Smooth muscle cell (in vitro differentiated cells): ENCODE results near the gene OXCT1. TPM values are rescaled to one million over a fixed set of nuclear protein-coding genes. Genes with fewer than 3 reads are reported as not detected.

Experiments
- DNase-seq: peaks from one replicate; lab custom pipeline; 2025; ENCODE audit not compliant: unreplicated experiment; lab: John Stamatoyannopoulos, UW
- H2AFZ ChIP-seq: fragments of 200-600 bp; sonication (generic); 2 replicates; pipeline ENCODE4 v1.6.0; 2016; ENCODE audit warnings: antibody characterized with exemption, low read depth, mild to moderate bottlenecking
- H3F3A ChIP-seq: fragments of 200-600 bp; sonication (generic); 2 replicates; pipeline ENCODE4 v1.6.0; 2017; ENCODE audit warnings: antibody characterized with exemption, low read depth
- H3K27ac ChIP-seq: fragments of 200-600 bp; sonication (generic); 2 replicates; pipeline ENCODE4 v1.5.1; 2016; ENCODE audit warnings: low read depth, mild to moderate bottlenecking
- H3K27me3 ChIP-seq: fragments of 200-600 bp; sonication (generic); 2 replicates; pipeline ENCODE4 v1.6.1; 2016; ENCODE audit warnings: low read depth, mild to moderate bottlenecking
- H3K36me3 ChIP-seq: fragments of 200-600 bp; sonication (generic); 2 replicates; pipeline ENCODE4 v1.5.1; 2016; ENCODE audit warnings: low read depth
- H3K4me1 ChIP-seq: fragments of 200-600 bp; sonication (generic); 2 replicates; pipeline ENCODE4 v1.5.1; 2016; ENCODE audit warnings: low read depth
- H3K4me2 ChIP-seq: fragments of 200-600 bp; sonication (generic); 2 replicates; pipeline ENCODE4 v1.6.0; 2016; ENCODE audit warnings: mild to moderate bottlenecking
- H3K4me3 ChIP-seq: fragments of 200-600 bp; sonication (generic); 2 replicates; pipeline ENCODE4 v1.5.1; 2016; ENCODE audit warnings: mild to moderate bottlenecking
- H3K79me2 ChIP-seq: fragments of 200-600 bp; sonication (generic); 2 replicates; pipeline ENCODE4 v1.6.0; 2016; ENCODE audit warnings: low read depth, mild to moderate bottlenecking
- H3K9ac ChIP-seq: fragments of 200-600 bp; sonication (generic); 2 replicates; pipeline ENCODE4 v1.6.0; 2016; ENCODE audit warnings: low read depth
- H3K9me3 ChIP-seq: fragments of 200-600 bp; sonication (generic); replicated peaks from 2 replicates; pipeline ENCODE4 v1.5.1; 2016; ENCODE audit warnings: low read depth
- H4K20me1 ChIP-seq: fragments of 200-600 bp; sonication (generic); 2 replicates; pipeline ENCODE4 v1.6.0; 2016; ENCODE audit warnings: low read depth
- WGBS: methylation state at CpG from one replicate; pipeline ENCODE4 v1.1.7; 2016; ENCODE audit warnings: low lambda C conversion rate; 5-methylcytosine and 5-hydroxymethylcytosine counted together
- polyA plus RNA-seq: library from polyadenylated mRNA; unstranded; fragments of >200 nt; fragmentation: Nextera tagmentation; extraction: Ambion mirVana; gene quantifications from 2 replicates; pipeline ENCODE4 v1.2.1, GENCODE V29; 2016
- total RNA-seq: library from RNA; depleted of rRNA; stranded (reverse); fragments of >200 nt; gene quantifications from 2 replicates; pipeline ENCODE4 v1.2.3, GENCODE V29; 2014
- TF ChIP-seq, protein P1 (sequence below): fragments of 200-600 bp; sonication (generic); IDR thresholded peaks from 2 replicates; pipeline ENCODE4 v1.5.1; 2017; ENCODE audit warnings: borderline replicate concordance, mild to moderate bottlenecking, antibody characterized with exemption; ENCODE audit not compliant: insufficient read depth, poor library complexity, severe bottlenecking

The OXCT1 gene
- total and polyA plus RNA-seq, 2 experiments from 2014 or later = 10.0 to 16.7 TPM

DNA sequence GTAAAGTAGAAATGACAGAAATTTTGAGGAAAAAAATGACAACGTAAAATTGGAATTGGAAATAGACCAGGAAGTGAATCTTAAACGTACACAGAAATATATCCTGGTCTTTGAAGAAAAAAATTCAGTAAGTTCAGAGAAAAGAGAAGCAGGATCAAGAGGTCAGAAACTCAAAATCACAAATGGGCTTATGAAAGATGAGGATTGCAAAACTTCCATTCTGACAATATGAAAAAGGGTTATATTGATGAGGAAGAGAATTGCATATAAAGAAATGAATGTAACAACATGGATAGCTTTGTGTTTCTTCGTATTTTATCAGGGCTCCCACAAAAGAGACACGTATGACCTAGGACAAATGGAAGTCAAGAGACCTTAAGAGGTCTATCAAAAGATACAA is 58.1 kb downstream of the OXCT1 start:
- TF ChIP-seq, protein P1, sequence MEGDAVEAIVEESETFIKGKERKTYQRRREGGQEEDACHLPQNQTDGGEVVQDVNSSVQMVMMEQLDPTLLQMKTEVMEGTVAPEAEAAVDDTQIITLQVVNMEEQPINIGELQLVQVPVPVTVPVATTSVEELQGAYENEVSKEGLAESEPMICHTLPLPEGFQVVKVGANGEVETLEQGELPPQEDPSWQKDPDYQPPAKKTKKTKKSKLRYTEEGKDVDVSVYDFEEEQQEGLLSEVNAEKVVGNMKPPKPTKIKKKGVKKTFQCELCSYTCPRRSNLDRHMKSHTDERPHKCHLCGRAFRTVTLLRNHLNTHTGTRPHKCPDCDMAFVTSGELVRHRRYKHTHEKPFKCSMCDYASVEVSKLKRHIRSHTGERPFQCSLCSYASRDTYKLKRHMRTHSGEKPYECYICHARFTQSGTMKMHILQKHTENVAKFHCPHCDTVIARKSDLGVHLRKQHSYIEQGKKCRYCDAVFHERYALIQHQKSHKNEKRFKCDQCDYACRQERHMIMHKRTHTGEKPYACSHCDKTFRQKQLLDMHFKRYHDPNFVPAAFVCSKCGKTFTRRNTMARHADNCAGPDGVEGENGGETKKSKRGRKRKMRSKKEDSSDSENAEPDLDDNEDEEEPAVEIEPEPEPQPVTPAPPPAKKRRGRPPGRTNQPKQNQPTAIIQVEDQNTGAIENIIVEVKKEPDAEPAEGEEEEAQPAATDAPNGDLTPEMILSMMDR = no peak
- Histone ChIP-seq H2AFZ (no peak overlapping the region), H4K20me1 (no peaks in the 10 kb centered on the region), H3K27me3 (no peaks in the 10 kb centered on the region), H3K4me1 (peaks cover 6% of the 10 kb centered on the region), H3K4me2 (no peak overlapping the region), H3K9ac (no peak overlapping the region), H3K27ac (no peak overlapping the region), H3K36me3 (no peaks in the 10 kb centered on the region), H3K4me3 (no peak overlapping the region), H3K9me3 (no peaks in the 10 kb centered on the region), H3K79me2 (no peaks in the 10 kb centered on the region), H3F3A (no peaks in the 10 kb centered on the region)
- 95% methylated on average over 4 of the region's 4 CpGs for WGBS
- DNase-seq = no peak

- no peak overlapping the region for H2AFZ ChIP-seq
- H4K20me1 ChIP-seq = no peaks in the 10 kb centered on the region
- no peaks in the 10 kb centered on the region for H3K36me3 ChIP-seq
- no peak for DNase-seq
- TF ChIP-seq, protein P1 = no peak
- no peak overlapping the region for H3K4me2 ChIP-seq
- H3K9me3 ChIP-seq = no peaks in the 10 kb centered on the region
- 83% methylated on average over 1 of the region's 1 CpG for WGBS
- H3K27ac ChIP-seq = no peak overlapping the region
- H3K4me3 ChIP-seq = no peak overlapping the region
- H3K9ac ChIP-seq = no peak overlapping the region
- H3K79me2 ChIP-seq = no peaks in the 10 kb centered on the region
- H3K27me3 ChIP-seq = no peaks in the 10 kb centered on the region
- H3F3A ChIP-seq = no peaks in the 10 kb centered on the region
- H3K4me1 ChIP-seq = peaks cover 6% of the 10 kb centered on the region
Measured at GRCh38 chr5:41809128-41809527, 61.1 kb downstream of the OXCT1 start.

GRCh38 chr5:41808294-41808693 is 61.9 kb downstream of the OXCT1 start:
- no peak overlapping the region for H3K4me3 ChIP-seq
- peaks cover 6% of the 10 kb centered on the region for H3K4me1 ChIP-seq
- H4K20me1 ChIP-seq = no peaks in the 10 kb centered on the region
- DNase-seq = no peak
- no peak overlapping the region for H3K27ac ChIP-seq
- H2AFZ ChIP-seq = no peak overlapping the region
- 91% methylated on average over 3 of the region's 3 CpGs for WGBS
- TF ChIP-seq, protein P1 = no peak
- no peak overlapping the region for H3K4me2 ChIP-seq
- H3F3A ChIP-seq = no peaks in the 10 kb centered on the region
- no peaks in the 10 kb centered on the region for H3K27me3 ChIP-seq
- H3K36me3 ChIP-seq = no peaks in the 10 kb centered on the region
- no peaks in the 10 kb centered on the region for H3K9me3 ChIP-seq
- no peaks in the 10 kb centered on the region for H3K79me2 ChIP-seq
- no peak overlapping the region for H3K9ac ChIP-seq

GRCh38 chr5:41797662-41798061 is 72.6 kb downstream of the OXCT1 start:
- no peak overlapping the region for H3K4me3 ChIP-seq
- 98% methylated on average over 2 of the region's 2 CpGs for whole genome bisulfite sequencing
- no peak for DNase-seq
- H3K4me2 ChIP-seq = no peak overlapping the region
- no peak overlapping the region for H2AFZ ChIP-seq
- peaks cover 22% of the 10 kb centered on the region for H3K4me1 ChIP-seq
- no peak overlapping the region for H3K9ac ChIP-seq
- H3F3A ChIP-seq = peaks cover 9% of the 10 kb centered on the region
- H3K9me3 ChIP-seq = no peaks in the 10 kb centered on the region
- H3K79me2 ChIP-seq = no peaks in the 10 kb centered on the region
- no peaks in the 10 kb centered on the region for H3K27me3 ChIP-seq
- no peaks in the 10 kb centered on the region for H3K36me3 ChIP-seq
- no peak overlapping the region for H3K27ac ChIP-seq
- no peaks in the 10 kb centered on the region for H4K20me1 ChIP-seq
- TF ChIP-seq, protein P1 = no peak
